ENCODE measurements around the gene OLIG3.

DNA sequence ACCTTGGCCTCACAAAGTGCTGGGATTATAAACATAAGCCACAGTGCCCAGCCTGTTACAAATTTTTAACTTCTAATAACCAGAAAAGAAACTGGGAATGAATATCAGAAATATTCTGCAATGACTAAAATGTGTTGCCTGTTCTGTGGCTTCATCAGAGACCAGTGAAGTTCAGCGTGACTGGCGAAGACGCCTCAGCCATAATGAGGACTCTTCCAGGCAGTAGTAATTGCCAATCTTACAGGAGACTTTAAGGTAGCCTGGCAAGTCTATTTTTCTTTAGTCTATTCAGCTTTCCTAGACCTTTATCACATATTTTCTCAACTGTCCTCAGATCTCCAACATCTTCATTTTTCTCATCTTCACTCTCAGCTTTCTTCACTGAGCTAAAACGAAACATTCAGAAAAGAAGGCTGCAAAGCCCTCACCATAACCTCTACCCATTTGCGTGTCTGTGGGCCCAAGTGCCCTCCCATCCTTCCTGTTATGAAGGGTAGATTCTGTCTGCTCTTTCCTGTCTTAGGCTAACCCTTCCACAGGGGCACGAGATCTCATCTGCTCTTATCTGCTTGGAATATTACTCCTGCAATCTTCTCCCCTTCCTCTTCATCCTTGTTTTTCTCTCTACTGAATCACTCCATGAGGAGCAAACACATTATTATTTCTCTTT is 42.0 kb upstream of the OLIG3 start:
- no peak for TF ChIP-seq CTCF (IDR thresholded peaks at IDR 0.05; ENCODE audit: low read depth, low read length, missing input control)
- TF ChIP-seq GABPA (IDR thresholded peaks at IDR 0.05 in 1 of 2, conservative IDR thresholded peaks at IDR 0.05 in 1 of 2), result no peak
- no peak for TF ChIP-seq TAF1 (conservative IDR thresholded peaks at IDR 0.05)
- TF ChIP-seq MAX (IDR thresholded peaks at IDR 0.05), result no peak
- no peak for TF ChIP-seq YY1 (IDR thresholded peaks at IDR 0.05)
